AG04449 (cell line): ENCODE data around the gene UQCRQ.
A peak's percentile ranks its signal among the peaks of the same experiment; 100 is the strongest.

ENCODE experiments used
- CTCF ChIA-PET: fragments of 350-600 bp; formaldehyde crosslinking; extraction: SDS; loops from one replicate; lab custom pipeline; 2021; ENCODE audit warnings: antibody characterized with exemption; lab: Yijun Ruan, JAX
- POLR2A ChIA-PET: fragments of 400-600, 350-600 bp; formaldehyde crosslinking; extraction: SDS; loops from one replicate; lab custom pipeline; 2020; ENCODE audit warnings: antibody characterized with exemption, inconsistent platforms; lab: Yijun Ruan, JAX
- DNase-seq: peaks from one replicate; pipeline ENCODE4 v3.0.0-alpha.2; 2010; ENCODE audit warnings: low read depth, low spot score
- H3K4me3 ChIP-seq: 2 replicates; pipeline ENCODE4 v1.5.1; 2011; ENCODE audit warnings: low read depth, mild to moderate bottlenecking, control low read depth, low read length
- CTCF ChIP-seq: IDR thresholded peaks from one replicate; pipeline ENCODE4 v1.5.1; 2011; ENCODE audit warnings: mild to moderate bottlenecking, moderate library complexity, low read length, control low read depth, inconsistent platforms; ENCODE audit not compliant: insufficient read depth; ENCODE audit errors: missing control alignments

Gene UQCRQ

GRCh38 chr5:132876020-132876759 is 9.7 kb downstream of the UQCRQ start:
- peak; percentile 28 for DNase-seq
- no peak overlapping the region for H3K4me3 ChIP-seq
- ChIA-PET POLR2A (no interaction called here), CTCF (interaction anchor here (1.1 to 2.4 kb wide), 7 partner anchors 10 to 490 kb away, joined by 3 to 19 read pairs (median 6); partner anchors contain the start of genes GDF9, SHROOM1 and UQCRQ)
- TF ChIP-seq CTCF: no peak

GRCh38 chr5:132877466-132877865 is 11.0 kb downstream of the UQCRQ start:
- no peak overlapping the region for H3K4me3 ChIP-seq
- ChIA-PET CTCF (interaction anchor here (0.6 to 2.4 kb wide), 8 partner anchors 11 to 491 kb away, joined by 3 to 19 read pairs (median 4); partner anchors contain the start of genes GDF9, SHROOM1 and UQCRQ), POLR2A (interaction anchor here (0.6 to 0.7 kb wide), 2 partner anchors 12 to 478 kb away, joined by 3 read pairs; no protein-coding TSS in a partner anchor)
- no peak for DNase-seq
- no peak for TF ChIP-seq CTCF

- DNase-seq: no peak
- POLR2A ChIA-PET: interaction anchor here (0.7 kb wide), 1 partner anchor 12 kb away, joined by 3 read pairs; no protein-coding TSS in a partner anchor
- no peak overlapping the region for H3K4me3 ChIP-seq
- CTCF ChIA-PET: interaction anchor here (1.2 to 2.4 kb wide), 5 partner anchors 11 to 491 kb away, joined by 3 to 19 read pairs (median 7); partner anchors contain the start of genes GDF9, SHROOM1 and UQCRQ
- TF ChIP-seq CTCF: no peak
Measured at GRCh38 chr5:132877938-132878337, 11.5 kb downstream of the UQCRQ start.

GRCh38 chr5:132883261-132883834 is 16.9 kb downstream of the UQCRQ start:
- no peak for DNase-seq
- peak; percentile 71 for TF ChIP-seq CTCF
- CTCF ChIA-PET: interaction anchor here (0.6 to 5.3 kb wide), 29 partner anchors 9 to 501 kb away, joined by 3 to 63 read pairs (median 5); partner anchors contain the start of genes SHROOM1 and UQCRQ

GRCh38 chr5:132884548-132884947 is 18.1 kb downstream of the UQCRQ start:
- no peak for TF ChIP-seq CTCF
- H3K4me3 ChIP-seq: no peak overlapping the region
- POLR2A ChIA-PET: no interaction called here
- CTCF ChIA-PET: interaction anchor here (0.8 to 5.3 kb wide), 5 partner anchors 7 to 500 kb away, joined by 3 to 63 read pairs (median 12); partner anchors contain the start of gene SHROOM1
- DNase-seq: no peak

More at GRCh38 chr5:132883261-132883834, 16.9 kb downstream of the UQCRQ start:
- POLR2A ChIA-PET: no interaction called here
- no peak overlapping the region for H3K4me3 ChIP-seq
